ENCODE data around the gene TM7SF2. TPM values are rescaled to one million over a fixed set of nuclear protein-coding genes. Genes with fewer than 3 reads are reported as not detected.

TM7SF2 gene
- total RNA-seq = 10 to 100 TPM; 17.0 to 23.2 (median 18.6) TPM
- 11.0 TPM for total RNA-seq (2013)

GRCh38 chr11:65111744-65112545 is at the start of gene TM7SF2:
Gene TM7SF2 (plus strand): TSS chr11:65111872. CDS start chr11:65112016, 144 bp downstream.
- no peaks in the 10 kb centered on the region for H3K36me3 Mint-ChIP-seq

GRCh38 chr11:65063532-65063931 is 48.1 kb upstream of the TM7SF2 start:
- Mint-ChIP-seq H3K9me3 (no peaks in the 10 kb centered on the region), H3K4me1 (no peaks in the 10 kb centered on the region), H3K27ac (no peak overlapping the region), H3K36me3 (no peaks in the 10 kb centered on the region), H3K27me3 (ENCODE audit: low read depth in 2 of 2) (peaks cover 3 to 7% of the 10 kb centered on the region in 2 donors), H3K4me3 (no peak overlapping the region)
- DNase-seq = no peak
- no peaks in the 10 kb centered on the region for H3K9me3 ChIP-seq (ENCODE audit: control insufficient read depth, insufficient read depth, low read length)
- intact Hi-C loops (cut with micrococcal nuclease) = no loop called here
- no peaks in the 10 kb centered on the region for H3K36me3 ChIP-seq (ENCODE audit: control insufficient read depth, insufficient read depth, low read length)
- H3K27me3 ChIP-seq (ENCODE audit: control insufficient read depth, insufficient read depth, low read length) = no peaks in the 10 kb centered on the region
- no peak overlapping the region for H3K27ac ChIP-seq (ENCODE audit: low read length)
- 89% methylated on average over 3 of the region's 3 CpGs for WGBS (ENCODE audit: insufficient coverage)
- ATAC-seq = no peak
- H3K4me1 ChIP-seq (ENCODE audit: control insufficient read depth, insufficient read depth, low read length) = no peaks in the 10 kb centered on the region
- H3K4me3 ChIP-seq (ENCODE audit: low read length) = no peak overlapping the region
- no peak for TF ChIP-seq CTCF (IDR thresholded peaks at IDR 0.05)

More at GRCh38 chr11:65111744-65112545, at the start of gene TM7SF2:
- Mint-ChIP-seq H3K9me3 (no peaks in the 10 kb centered on the region), H3K4me1 (peaks cover 35% of the 10 kb centered on the region in 2 donors), H3K27ac (peak within 1 kb of the TSS; percentile 91 to 97), H3K27me3 (ENCODE audit: low read depth in 2 of 2) (no peaks in the 10 kb centered on the region), H3K4me3 (peak within 1 kb of the TSS; percentile 96)
- TF ChIP-seq CTCF (IDR thresholded peaks at IDR 0.05) = no peak
- H3K27me3 ChIP-seq (ENCODE audit: control insufficient read depth, insufficient read depth, low read length) = no peaks in the 10 kb centered on the region
- peak; percentile 76 to 87 (median 82) for ATAC-seq
- peaks cover 21% of the 10 kb centered on the region for H3K36me3 ChIP-seq (ENCODE audit: control insufficient read depth, insufficient read depth, low read length)
- H3K4me1 ChIP-seq (ENCODE audit: control insufficient read depth, insufficient read depth, low read length) = peaks cover 60% of the 10 kb centered on the region
- peak within 1 kb of the TSS; percentile 58 for H3K27ac ChIP-seq (ENCODE audit: low read length)
- H3K9me3 ChIP-seq (ENCODE audit: control insufficient read depth, insufficient read depth, low read length) = no peaks in the 10 kb centered on the region
- intact Hi-C loops (cut with micrococcal nuclease) = loop anchor here (2.0 to 10.0 kb wide), 6 partner anchors 15 to 337 kb away; partner anchors contain the start of genes CAPN1, SF1, SNX15 and VPS51
- WGBS (ENCODE audit: insufficient coverage) = under 1% methylated on average over 64 of the region's 64 CpGs
- peak; percentile 94 to 96 for DNase-seq
- H3K4me3 ChIP-seq (ENCODE audit: low read length) = peak within 1 kb of the TSS; percentile 62

GRCh38 chr11:65064847-65065240 is 46.8 kb upstream of the TM7SF2 start:
- no peak overlapping the region for H3K4me3 ChIP-seq (ENCODE audit: low read length)
- WGBS (ENCODE audit: insufficient coverage) = 97% methylated on average over 4 of the region's 4 CpGs

More at GRCh38 chr11:65064847-65065240, 46.8 kb upstream of the TM7SF2 start:
- Histone ChIP-seq H3K9me3 (ENCODE audit: control insufficient read depth, insufficient read depth, low read length) (no peaks in the 10 kb centered on the region), H3K36me3 (ENCODE audit: control insufficient read depth, insufficient read depth, low read length) (no peaks in the 10 kb centered on the region), H3K27me3 (ENCODE audit: control insufficient read depth, insufficient read depth, low read length) (no peaks in the 10 kb centered on the region), H3K4me1 (ENCODE audit: control insufficient read depth, insufficient read depth, low read length) (no peaks in the 10 kb centered on the region), H3K27ac (ENCODE audit: low read length) (no peak overlapping the region)
- TF ChIP-seq CTCF (IDR thresholded peaks at IDR 0.05) = no peak
- intact Hi-C loops (cut with micrococcal nuclease) = no loop called here
- Mint-ChIP-seq H3K9me3 (no peaks in the 10 kb centered on the region), H3K36me3 (no peaks in the 10 kb centered on the region), H3K4me3 (no peak overlapping the region), H3K4me1 (no peaks in the 10 kb centered on the region), H3K27ac (no peak overlapping the region), H3K27me3 (ENCODE audit: low read depth in 2 of 2) (peaks cover 3 to 7% of the 10 kb centered on the region in 2 donors)
- DNase-seq = no peak
- ATAC-seq = no peak
